Brain microvascular endothelial cell (primary cell): ENCODE data around the gene WDR17.

Experiments
- DNase-seq: peaks from one replicate; pipeline ENCODE4 v3.0.0-alpha.2; 2020
- H3K27ac ChIP-seq: fragments of 250-450 bp; sonication (Bioruptor Pico); 2 replicates; pipeline ENCODE4 v1.5.1; 2020; ENCODE audit warnings: mild to moderate bottlenecking, moderate library complexity
- H3K27me3 ChIP-seq: fragments of 250-450 bp; sonication (Bioruptor Pico); replicated peaks from 2 replicates; pipeline ENCODE4 v1.5.1; 2020; ENCODE audit warnings: mild to moderate bottlenecking
- H3K36me3 ChIP-seq: fragments of 250-450 bp; sonication (Bioruptor Pico); replicated peaks from 2 replicates; pipeline ENCODE4 v1.5.1; 2020; ENCODE audit warnings: mild to moderate bottlenecking
- H3K4me3 ChIP-seq: 2 replicates; pipeline ENCODE4 v1.5.1; 2011; ENCODE audit warnings: low read depth, mild to moderate bottlenecking, control low read depth, low read length, moderate library complexity
- in situ Hi-C: cut with HindIII; loops from 2 replicates; pipeline ENCODE4 v1.10.0; 2017; ENCODE audit warnings: low sequenced_read_pairs, low pct_ligation_motif_present
- TF ChIP-seq, protein P1 (sequence below): IDR thresholded peaks from 2 replicates; pipeline ENCODE4 v1.5.1; 2011; ENCODE audit warnings: low read depth, mild to moderate bottlenecking, moderate library complexity, low read length, control low read depth, inconsistent platforms; ENCODE audit errors: missing control alignments

Gene WDR17

DNA sequence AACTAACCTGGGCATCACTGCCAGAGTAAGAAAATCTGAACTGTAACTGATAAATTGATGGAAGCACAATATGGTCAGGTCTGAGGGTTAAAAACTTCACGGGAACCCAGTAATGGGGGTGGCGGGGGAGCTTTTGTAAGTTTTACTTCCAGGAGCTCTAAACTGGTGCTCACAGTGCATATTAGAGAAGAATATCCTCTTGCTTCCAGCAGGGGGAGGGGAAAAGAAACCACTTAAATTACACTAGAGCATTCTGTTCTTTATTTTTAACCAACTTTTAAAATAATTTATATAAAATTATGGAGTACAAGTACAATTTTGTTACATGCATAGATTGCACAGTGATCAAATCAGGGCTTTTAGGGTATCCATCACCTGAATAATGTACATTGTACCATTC lies 33.7 kb downstream of the WDR17 start:
- Histone ChIP-seq H3K4me3 (no peak overlapping the region), H3K27me3 (no peaks in the 10 kb centered on the region), H3K36me3 (no peaks in the 10 kb centered on the region), H3K27ac (no peak overlapping the region)
- TF ChIP-seq, protein P1, sequence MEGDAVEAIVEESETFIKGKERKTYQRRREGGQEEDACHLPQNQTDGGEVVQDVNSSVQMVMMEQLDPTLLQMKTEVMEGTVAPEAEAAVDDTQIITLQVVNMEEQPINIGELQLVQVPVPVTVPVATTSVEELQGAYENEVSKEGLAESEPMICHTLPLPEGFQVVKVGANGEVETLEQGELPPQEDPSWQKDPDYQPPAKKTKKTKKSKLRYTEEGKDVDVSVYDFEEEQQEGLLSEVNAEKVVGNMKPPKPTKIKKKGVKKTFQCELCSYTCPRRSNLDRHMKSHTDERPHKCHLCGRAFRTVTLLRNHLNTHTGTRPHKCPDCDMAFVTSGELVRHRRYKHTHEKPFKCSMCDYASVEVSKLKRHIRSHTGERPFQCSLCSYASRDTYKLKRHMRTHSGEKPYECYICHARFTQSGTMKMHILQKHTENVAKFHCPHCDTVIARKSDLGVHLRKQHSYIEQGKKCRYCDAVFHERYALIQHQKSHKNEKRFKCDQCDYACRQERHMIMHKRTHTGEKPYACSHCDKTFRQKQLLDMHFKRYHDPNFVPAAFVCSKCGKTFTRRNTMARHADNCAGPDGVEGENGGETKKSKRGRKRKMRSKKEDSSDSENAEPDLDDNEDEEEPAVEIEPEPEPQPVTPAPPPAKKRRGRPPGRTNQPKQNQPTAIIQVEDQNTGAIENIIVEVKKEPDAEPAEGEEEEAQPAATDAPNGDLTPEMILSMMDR, result peak; percentile 25
- in situ Hi-C loops, result no loop called here
- no peak for DNase-seq

DNA sequence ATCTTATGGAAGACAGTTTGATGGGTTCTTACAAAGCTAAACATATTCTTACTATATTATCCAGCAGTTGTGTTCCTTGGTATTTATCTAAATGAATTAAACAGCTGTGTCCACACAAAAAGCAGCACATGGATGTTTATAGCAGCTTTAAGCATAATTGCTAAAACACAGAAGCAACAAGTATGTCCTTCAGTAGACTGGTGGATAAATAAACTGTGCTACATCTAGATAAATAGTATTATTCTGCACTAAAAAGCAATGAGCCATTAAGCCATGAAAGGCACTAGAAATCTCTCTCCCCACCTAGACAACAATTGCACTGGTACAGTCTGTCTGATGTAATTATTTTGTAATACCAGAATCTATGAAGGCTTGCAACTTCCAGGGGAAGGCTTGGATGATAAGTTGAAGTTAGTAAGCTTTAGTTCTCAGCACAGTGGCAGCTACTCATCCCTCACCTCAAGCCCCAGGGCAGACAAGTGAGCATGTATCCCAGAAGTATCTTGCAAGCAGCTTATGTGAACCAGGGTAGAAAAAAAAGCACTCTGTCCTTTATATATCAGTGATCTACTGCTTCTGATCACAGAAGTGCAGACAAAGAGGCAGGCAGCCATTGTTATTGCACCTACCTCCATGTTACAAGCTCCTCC lies 36.9 kb downstream of the WDR17 start:
- H3K36me3 ChIP-seq, result no peaks in the 10 kb centered on the region
- no peak for DNase-seq
- no peaks in the 10 kb centered on the region for H3K27me3 ChIP-seq
- H3K27ac ChIP-seq, result no peak overlapping the region
- TF ChIP-seq, protein P1, result no peak
- in situ Hi-C loops, result no loop called here
- no peak overlapping the region for H3K4me3 ChIP-seq

DNA sequence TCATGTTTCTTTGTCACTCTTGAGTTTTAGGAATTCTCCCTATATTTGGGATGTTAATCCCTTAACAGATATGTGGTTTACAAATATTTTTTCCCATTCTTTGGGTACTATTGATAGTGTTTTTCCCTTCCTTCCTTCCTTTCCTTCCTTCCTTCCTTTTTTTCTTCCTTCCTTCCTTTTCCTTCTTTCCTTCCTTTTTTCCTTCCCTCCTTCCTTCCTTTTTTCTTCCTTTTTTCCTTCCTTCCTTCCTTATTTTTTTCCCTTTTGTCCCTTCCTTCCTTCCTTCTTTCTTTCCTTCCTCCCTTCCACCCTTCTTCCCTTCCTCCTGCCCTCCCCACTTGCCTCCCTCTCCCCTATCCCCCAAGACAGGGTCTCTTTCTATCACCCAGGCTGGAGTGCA lies 42.1 kb downstream of the WDR17 start:
- Histone ChIP-seq H3K4me3 (no peak overlapping the region), H3K27ac (no peak overlapping the region), H3K27me3 (no peaks in the 10 kb centered on the region), H3K36me3 (no peaks in the 10 kb centered on the region)
- in situ Hi-C loops, result no loop called here
- TF ChIP-seq, protein P1, result no peak
- no peak for DNase-seq

GRCh38 chr4:176123710-176124407 lies 58.2 kb downstream of the WDR17 start:
- in situ Hi-C loops, result no loop called here
- H3K36me3 ChIP-seq, result no peaks in the 10 kb centered on the region
- H3K27ac ChIP-seq, result no peak overlapping the region
- DNase-seq, result no peak
- TF ChIP-seq, protein P1, result peak; percentile 82
- H3K27me3 ChIP-seq, result no peaks in the 10 kb centered on the region
- H3K4me3 ChIP-seq, result no peak overlapping the region

DNA sequence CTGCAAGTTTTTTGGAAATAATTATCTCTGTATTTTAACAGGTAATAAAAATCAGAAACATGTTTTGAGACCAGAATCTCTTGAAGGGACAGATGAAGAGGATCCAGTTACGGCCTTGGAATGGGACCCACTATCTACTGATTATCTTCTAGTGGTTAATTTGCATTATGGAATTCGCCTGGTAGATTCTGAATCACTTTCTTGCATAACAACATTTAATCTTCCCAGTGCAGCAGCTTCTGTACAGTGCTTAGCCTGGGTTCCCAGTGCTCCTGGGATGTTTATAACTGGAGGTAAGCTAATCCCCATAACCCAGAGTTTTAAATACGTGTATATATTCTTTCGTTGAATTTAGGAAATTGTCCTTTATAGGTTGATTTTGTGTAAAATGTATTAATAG lies 59.4 kb downstream of the WDR17 start:
- TF ChIP-seq, protein P1, result no peak
- Histone ChIP-seq H3K27me3 (no peaks in the 10 kb centered on the region), H3K4me3 (no peak overlapping the region), H3K36me3 (no peaks in the 10 kb centered on the region), H3K27ac (no peak overlapping the region)
- DNase-seq, result no peak
- in situ Hi-C loops, result no loop called here

DNA sequence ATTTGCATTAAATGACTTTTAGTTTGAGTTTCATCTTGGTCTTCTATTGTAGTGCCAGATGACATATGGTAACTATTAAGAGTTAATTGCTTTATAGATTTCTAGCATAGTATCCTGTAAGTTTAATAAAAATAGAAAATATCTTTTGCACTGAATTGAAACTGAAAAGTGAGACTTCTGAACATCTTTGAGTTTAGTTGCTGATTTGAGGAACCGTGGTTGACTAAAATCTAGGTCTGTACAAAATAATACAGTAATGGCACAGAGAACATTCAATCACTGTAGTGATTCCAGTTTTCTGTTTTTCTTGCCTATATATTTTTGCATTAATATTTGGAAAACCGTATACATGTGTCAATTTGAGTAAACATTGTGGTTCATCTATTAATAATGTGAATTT lies 69.0 kb downstream of the WDR17 start:
- in situ Hi-C loops, result no loop called here
- TF ChIP-seq, protein P1, result no peak
- DNase-seq, result no peak

More for the DNA sequence above, 69.0 kb downstream of the WDR17 start:
- no peaks in the 10 kb centered on the region for H3K27me3 ChIP-seq
- H3K36me3 ChIP-seq, result no peaks in the 10 kb centered on the region
- no peak overlapping the region for H3K4me3 ChIP-seq
- H3K27ac ChIP-seq, result no peak overlapping the region
